ENCODE results near the gene GALNTL6.

Gene GALNTL6

GRCh38 chr4:172124656-172125308, 311.6 kb downstream of the GALNTL6 start:
- DNase-seq (ENCODE audit: low read depth), result no peak

GRCh38 chr4:172125443-172125842, 312.2 kb downstream of the GALNTL6 start:
- no peak for DNase-seq (ENCODE audit: low read depth)

- DNase-seq (ENCODE audit: low read depth), result no peak
These were observed 314.0 kb downstream of the GALNTL6 start for GRCh38 chr4:172127168-172127567.

GRCh38 chr4:172129593-172129992, 316.4 kb downstream of the GALNTL6 start:
- no peak for DNase-seq (ENCODE audit: low read depth)

- peak; percentile 65 for DNase-seq (ENCODE audit: low read depth)
These were observed 321.3 kb downstream of the GALNTL6 start for GRCh38 chr4:172134521-172134920.

GRCh38 chr4:172141025-172141424, 327.8 kb downstream of the GALNTL6 start:
- no peak for DNase-seq (ENCODE audit: low read depth)

- DNase-seq (ENCODE audit: low read depth), result peak; percentile 71
These were observed 329.1 kb downstream of the GALNTL6 start for GRCh38 chr4:172142281-172142741.

- peak; percentile 23 for DNase-seq (ENCODE audit: low read depth)
These were observed 330.6 kb downstream of the GALNTL6 start for GRCh38 chr4:172143605-172144314.

GRCh38 chr4:172147687-172148086, 334.5 kb downstream of the GALNTL6 start:
- peak; percentile 47 for DNase-seq (ENCODE audit: low read depth)

- no peak for DNase-seq (ENCODE audit: low read depth)
These were observed 336.1 kb downstream of the GALNTL6 start for GRCh38 chr4:172149329-172149728.

GRCh38 chr4:172152284-172152683, 339.1 kb downstream of the GALNTL6 start:
- DNase-seq (ENCODE audit: low read depth), result no peak

GRCh38 chr4:172153719-172154118, 340.5 kb downstream of the GALNTL6 start:
- DNase-seq (ENCODE audit: low read depth), result no peak

GRCh38 chr4:172155838-172156345, 342.7 kb downstream of the GALNTL6 start:
- DNase-seq (ENCODE audit: low read depth), result no peak

GRCh38 chr4:172157946-172158345, 344.7 kb downstream of the GALNTL6 start:
- no peak for DNase-seq (ENCODE audit: low read depth)

- DNase-seq (ENCODE audit: low read depth), result no peak
These were observed 350.0 kb downstream of the GALNTL6 start for GRCh38 chr4:172163215-172163614.

GRCh38 chr4:172168888-172169287, 355.7 kb downstream of the GALNTL6 start:
- DNase-seq (ENCODE audit: low read depth), result no peak

- peak; percentile 3 for DNase-seq (ENCODE audit: low read depth)
These were observed 356.7 kb downstream of the GALNTL6 start for GRCh38 chr4:172169871-172170270.

GRCh38 chr4:172173206-172173605, 360.0 kb downstream of the GALNTL6 start:
- peak; percentile 3 for DNase-seq (ENCODE audit: low read depth)

GRCh38 chr4:172177382-172177781, 364.2 kb downstream of the GALNTL6 start:
- DNase-seq (ENCODE audit: low read depth), result no peak

- no peak for DNase-seq (ENCODE audit: low read depth)
These were observed 375.2 kb downstream of the GALNTL6 start for GRCh38 chr4:172188248-172188988.

GRCh38 chr4:172202480-172203076, 389.4 kb downstream of the GALNTL6 start:
- DNase-seq (ENCODE audit: low read depth), result peak; percentile 51

- no peak for DNase-seq (ENCODE audit: low read depth)
These were observed 394.1 kb downstream of the GALNTL6 start for GRCh38 chr4:172207258-172207657.

Measured in ELR (cell line).